HepG2 (cell line): ENCODE results near the gene STMN1. TPM values are rescaled to one million over a fixed set of nuclear protein-coding genes. Genes with fewer than 3 reads are reported as not detected.

Experiments used
- CAMTA2 ChIP-seq: sonication (generic); formaldehyde crosslinking; IDR thresholded peaks from 2 replicates; pipeline ENCODE4 v1.4.0; 2020; ENCODE audit warnings: mild to moderate bottlenecking, missing genetic modification reagents, borderline replicate concordance
- FOXA1 ChIP-seq, 2 experiments: fragments of 450-650 bp in 1 of 2; sonication (generic) in 1 of 2; formaldehyde crosslinking in 1 of 2; IDR thresholded peaks; 2 replicates each; pipeline versions ENCODE4 v1.4.0 to v1.6.1; 2016 to 2020; ENCODE audit warnings: missing genetic modification reagents in 1 of 2
- MAZ ChIP-seq, 2 experiments: sonication (generic) in 1 of 2; formaldehyde crosslinking in 1 of 2; IDR thresholded peaks; 2 replicates each; pipeline versions ENCODE4 v1.5.0 to v1.6.1; 2012 to 2020; ENCODE audit warnings: low read depth in 2 of 2, mild to moderate bottlenecking in 2 of 2, borderline replicate concordance in 1 of 2, improper control_type of control experiment in 1 of 2, low read length in 1 of 2, missing genetic modification reagents in 1 of 2, moderate library complexity in 1 of 2
- MEF2D ChIP-seq: sonication (generic); formaldehyde crosslinking; IDR thresholded peaks from 2 replicates; pipeline ENCODE4 v1.5.1; 2020; ENCODE audit warnings: mild to moderate bottlenecking, missing genetic modification reagents
- NCOA2 ChIP-seq: sonication (generic); formaldehyde crosslinking; IDR thresholded peaks from 2 replicates; pipeline ENCODE4 v1.8.0; 2022; ENCODE audit warnings: inconsistent platforms
- SIX4 ChIP-seq: sonication (generic); formaldehyde crosslinking; IDR thresholded peaks from 2 replicates; pipeline ENCODE4 v1.4.0; 2020; ENCODE audit warnings: missing genetic modification reagents
- SOX13 ChIP-seq, 3 experiments: fragments of 450-650 bp in 1 of 3; sonication (generic) in 1 of 3; formaldehyde crosslinking in 1 of 3; IDR thresholded peaks in 2 of 3; conservative IDR thresholded peaks in 1 of 3; 2 replicates each; pipeline versions ENCODE4 v1.5.0 to v1.6.1; 2016 to 2020; ENCODE audit warnings: antibody characterized with exemption in 1 of 3, mild to moderate bottlenecking in 1 of 3, missing compliant biosample characterization in 1 of 3, missing genetic modification reagents in 1 of 3, moderate library complexity in 1 of 3
- TOE1 ChIP-seq: sonication (generic); formaldehyde crosslinking; IDR thresholded peaks from 2 replicates; pipeline ENCODE4 v1.4.0; 2020; ENCODE audit warnings: mild to moderate bottlenecking, missing genetic modification reagents
- ZNF281 ChIP-seq: sonication (generic); formaldehyde crosslinking; IDR thresholded peaks from 2 replicates; pipeline ENCODE4 v1.4.0; 2020; ENCODE audit warnings: missing genetic modification reagents, borderline replicate concordance
- polyA plus RNA-seq, 8 experiments: library from polyadenylated mRNA; depleted of rRNA in 3 of 8; stranded (reverse) in 7 of 8; unstranded in 1 of 8; fragments of >200 nt; fragmentation: Illumina TruSeq in 4 of 8; extraction: Trizol in 4 of 8; gene quantifications; 2 replicates each; pipeline versions ENCODE4 v1.2.1 to v1.2.3, GENCODE V29; 2011 to 2016; ENCODE audit warnings: low read depth in 4 of 8, missing spikeins in 1 of 8, mixed read lengths in 1 of 8; ENCODE audit not compliant: insufficient read depth in 1 of 8
- total RNA-seq, 5 experiments: library from RNA; depleted of rRNA; stranded (reverse); fragments of >200 nt; fragmentation: Illumina TruSeq; extraction: Trizol; gene quantifications; 2 replicates each; pipeline ENCODE4 v1.2.3, GENCODE V29; 2016; ENCODE audit warnings: low read depth in 1 of 5
- TF ChIP-seq, protein P1 (sequence below): sonication (generic); formaldehyde crosslinking; conservative IDR thresholded peaks from 2 replicates; pipeline ENCODE4 v1.4.0; 2020; ENCODE audit warnings: mild to moderate bottlenecking, missing genetic modification reagents, moderate library complexity
- TF ChIP-seq, protein P2 (sequence below), 2 experiments: sonication (generic) in 1 of 2; formaldehyde crosslinking in 1 of 2; IDR thresholded peaks; 2 replicates each; pipeline versions ENCODE4 v1.4.0 to v1.6.1; 2016 to 2020; ENCODE audit warnings: borderline replicate concordance in 1 of 2, low read depth in 1 of 2, mild to moderate bottlenecking in 1 of 2, missing genetic modification reagents in 1 of 2

Gene STMN1
- total and polyA plus RNA-seq, 2 of the 13 experiments (the other 11 are each of a cell fraction or from before 2014, with no cell fraction given) = 45.9 to 409 TPM

- TF ChIP-seq, protein P1, sequence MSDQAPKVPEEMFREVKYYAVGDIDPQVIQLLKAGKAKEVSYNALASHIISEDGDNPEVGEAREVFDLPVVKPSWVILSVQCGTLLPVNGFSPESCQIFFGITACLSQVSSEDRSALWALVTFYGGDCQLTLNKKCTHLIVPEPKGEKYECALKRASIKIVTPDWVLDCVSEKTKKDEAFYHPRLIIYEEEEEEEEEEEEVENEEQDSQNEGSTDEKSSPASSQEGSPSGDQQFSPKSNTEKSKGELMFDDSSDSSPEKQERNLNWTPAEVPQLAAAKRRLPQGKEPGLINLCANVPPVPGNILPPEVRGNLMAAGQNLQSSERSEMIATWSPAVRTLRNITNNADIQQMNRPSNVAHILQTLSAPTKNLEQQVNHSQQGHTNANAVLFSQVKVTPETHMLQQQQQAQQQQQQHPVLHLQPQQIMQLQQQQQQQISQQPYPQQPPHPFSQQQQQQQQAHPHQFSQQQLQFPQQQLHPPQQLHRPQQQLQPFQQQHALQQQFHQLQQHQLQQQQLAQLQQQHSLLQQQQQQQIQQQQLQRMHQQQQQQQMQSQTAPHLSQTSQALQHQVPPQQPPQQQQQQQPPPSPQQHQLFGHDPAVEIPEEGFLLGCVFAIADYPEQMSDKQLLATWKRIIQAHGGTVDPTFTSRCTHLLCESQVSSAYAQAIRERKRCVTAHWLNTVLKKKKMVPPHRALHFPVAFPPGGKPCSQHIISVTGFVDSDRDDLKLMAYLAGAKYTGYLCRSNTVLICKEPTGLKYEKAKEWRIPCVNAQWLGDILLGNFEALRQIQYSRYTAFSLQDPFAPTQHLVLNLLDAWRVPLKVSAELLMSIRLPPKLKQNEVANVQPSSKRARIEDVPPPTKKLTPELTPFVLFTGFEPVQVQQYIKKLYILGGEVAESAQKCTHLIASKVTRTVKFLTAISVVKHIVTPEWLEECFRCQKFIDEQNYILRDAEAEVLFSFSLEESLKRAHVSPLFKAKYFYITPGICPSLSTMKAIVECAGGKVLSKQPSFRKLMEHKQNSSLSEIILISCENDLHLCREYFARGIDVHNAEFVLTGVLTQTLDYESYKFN (CRISPR knock-in tag) = 0 out of 2 replicates have a peak, but pooled peaks have one; percentile 22
- TF ChIP-seq ZNF281 (CRISPR knock-in tag) = peak; percentile 28; the same call in 1 of the 2 replicates
- TF ChIP-seq SOX13 (IDR thresholded peaks at IDR 0.05) = no peak
- peak in 1 of 2 experiments; percentile 35; a peak in 1 of 4 replicates for TF ChIP-seq SOX13 (CRISPR knock-in tag; conservative IDR thresholded peaks at IDR 0.05 in 1 of 2, IDR thresholded peaks at IDR 0.05 in 1 of 2)
- TF ChIP-seq MAZ (IDR thresholded peaks at IDR 0.05; ENCODE audit: borderline replicate concordance, low read depth, low read length) = no peak
- no peak for TF ChIP-seq MAZ (CRISPR knock-in tag; IDR thresholded peaks at IDR 0.05; ENCODE audit: low read depth)
- TF ChIP-seq NCOA2 (CRISPR knock-in tag) = no peak; the same call in 1 of the 2 replicates
- TF ChIP-seq, protein P2, sequence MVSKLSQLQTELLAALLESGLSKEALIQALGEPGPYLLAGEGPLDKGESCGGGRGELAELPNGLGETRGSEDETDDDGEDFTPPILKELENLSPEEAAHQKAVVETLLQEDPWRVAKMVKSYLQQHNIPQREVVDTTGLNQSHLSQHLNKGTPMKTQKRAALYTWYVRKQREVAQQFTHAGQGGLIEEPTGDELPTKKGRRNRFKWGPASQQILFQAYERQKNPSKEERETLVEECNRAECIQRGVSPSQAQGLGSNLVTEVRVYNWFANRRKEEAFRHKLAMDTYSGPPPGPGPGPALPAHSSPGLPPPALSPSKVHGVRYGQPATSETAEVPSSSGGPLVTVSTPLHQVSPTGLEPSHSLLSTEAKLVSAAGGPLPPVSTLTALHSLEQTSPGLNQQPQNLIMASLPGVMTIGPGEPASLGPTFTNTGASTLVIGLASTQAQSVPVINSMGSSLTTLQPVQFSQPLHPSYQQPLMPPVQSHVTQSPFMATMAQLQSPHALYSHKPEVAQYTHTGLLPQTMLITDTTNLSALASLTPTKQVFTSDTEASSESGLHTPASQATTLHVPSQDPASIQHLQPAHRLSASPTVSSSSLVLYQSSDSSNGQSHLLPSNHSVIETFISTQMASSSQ (IDR thresholded peaks at IDR 0.05; ENCODE audit: low read depth) = peak; percentile 88
- TF ChIP-seq, protein P2 (CRISPR knock-in tag; IDR thresholded peaks at IDR 0.05; ENCODE audit: borderline replicate concordance) = peak; percentile 56; the same call in 1 of the 2 replicates
- TF ChIP-seq CAMTA2 (CRISPR knock-in tag) = no peak
- TF ChIP-seq TOE1 (CRISPR knock-in tag) = 0 out of 2 replicates have a peak, but pooled peaks have one; percentile 30
- TF ChIP-seq SIX4 (CRISPR knock-in tag) = 0 out of 2 replicates have a peak, but pooled peaks have one; percentile 6
- 0 out of 2 replicates have a peak, but pooled peaks have one; percentile 9 for TF ChIP-seq MEF2D (CRISPR knock-in tag)
- no peak for TF ChIP-seq FOXA1 (IDR thresholded peaks at IDR 0.05)
- no peak for TF ChIP-seq FOXA1 (CRISPR knock-in tag; IDR thresholded peaks at IDR 0.05)
Observed at GRCh38 chr1:25867210-25867991, 38.8 kb downstream of the STMN1 start (continued).
